Measurements from ENCODE around the gene CHST6. TPM values are rescaled to one million over a fixed set of nuclear protein-coding genes. Genes with fewer than 3 reads are reported as not detected.

CHST6 gene
- total and polyA plus RNA-seq, 2 experiments from 2014 or later: 1.2 to 3.2 TPM

GRCh38 chr16:75482434-75483205 is 12.6 kb downstream of the CHST6 start:
- no peaks in the 10 kb centered on the region for H3K36me3 ChIP-seq
- no peak for TF ChIP-seq CTCF (IDR thresholded peaks at IDR 0.05; ENCODE audit: low read depth, low read length)
- DNase-seq (ENCODE audit: low read depth in 1 of 2, low spot score in 1 of 2): no peak
- no peak overlapping the region for H3K27ac ChIP-seq
- H3K27me3 ChIP-seq: no peaks in the 10 kb centered on the region
- H3K9me3 ChIP-seq (ENCODE audit: low read depth): no peaks in the 10 kb centered on the region
- no peaks in the 10 kb centered on the region for H3K4me1 ChIP-seq (ENCODE audit: low read depth)
- H3K4me3 ChIP-seq: no peak overlapping the region

GRCh38 chr16:75481475-75481874 is 13.8 kb downstream of the CHST6 start:
- no peak for TF ChIP-seq CTCF (IDR thresholded peaks at IDR 0.05; ENCODE audit: low read depth, low read length)
- Histone ChIP-seq H3K27ac (no peak overlapping the region), H3K36me3 (no peaks in the 10 kb centered on the region), H3K9me3 (ENCODE audit: low read depth) (no peaks in the 10 kb centered on the region), H3K4me1 (ENCODE audit: low read depth) (no peaks in the 10 kb centered on the region), H3K4me3 (no peak overlapping the region), H3K27me3 (no peaks in the 10 kb centered on the region)
- no peak for DNase-seq (ENCODE audit: low read depth in 1 of 2, low spot score in 1 of 2)

GRCh38 chr16:75479421-75479990 is 15.7 kb downstream of the CHST6 start:
- Histone ChIP-seq H3K27me3 (no peaks in the 10 kb centered on the region), H3K4me3 (no peak overlapping the region), H3K36me3 (no peaks in the 10 kb centered on the region), H3K4me1 (ENCODE audit: low read depth) (no peaks in the 10 kb centered on the region), H3K9me3 (ENCODE audit: low read depth) (no peaks in the 10 kb centered on the region), H3K27ac (no peak overlapping the region)
- no peak for TF ChIP-seq CTCF (IDR thresholded peaks at IDR 0.05; ENCODE audit: low read depth, low read length)
- no peak for DNase-seq (ENCODE audit: low read depth in 1 of 2, low spot score in 1 of 2)

- Histone ChIP-seq H3K36me3 (no peaks in the 10 kb centered on the region), H3K4me1 (ENCODE audit: low read depth) (no peaks in the 10 kb centered on the region), H3K9me3 (ENCODE audit: low read depth) (no peaks in the 10 kb centered on the region), H3K4me3 (no peak overlapping the region), H3K27me3 (no peaks in the 10 kb centered on the region), H3K27ac (no peak overlapping the region)
- DNase-seq (ENCODE audit: low read depth in 1 of 2, low spot score in 1 of 2): no peak
- no peak for TF ChIP-seq CTCF (IDR thresholded peaks at IDR 0.05; ENCODE audit: low read depth, low read length)
Measured at GRCh38 chr16:75478480-75479345, 16.5 kb downstream of the CHST6 start.

- no peaks in the 10 kb centered on the region for H3K36me3 ChIP-seq
- no peaks in the 10 kb centered on the region for H3K4me1 ChIP-seq (ENCODE audit: low read depth)
- H3K9me3 ChIP-seq (ENCODE audit: low read depth): no peaks in the 10 kb centered on the region
- DNase-seq (ENCODE audit: low read depth in 1 of 2, low spot score in 1 of 2): no peak
- no peaks in the 10 kb centered on the region for H3K27me3 ChIP-seq
- H3K27ac ChIP-seq: no peak overlapping the region
- no peak for TF ChIP-seq CTCF (IDR thresholded peaks at IDR 0.05; ENCODE audit: low read depth, low read length)
- no peak overlapping the region for H3K4me3 ChIP-seq
Measured at GRCh38 chr16:75477680-75478473, 17.4 kb downstream of the CHST6 start.
